ENCODE measurements around the gene LOXL3. TPM values are rescaled to one million over a fixed set of nuclear protein-coding genes. Genes with fewer than 3 reads are reported as not detected.

LOXL3 gene
- total RNA-seq, 5 donors from 2014 or later (not counting 1 experiment from before 2014, with no cell fraction given) = 0.10 to 0.47 (median 0.38) TPM; not detected in 1

GRCh38 chr2:74499267-74499939 is 54.3 kb downstream of the LOXL3 start, which contains the start of gene LBX2:
Gene LBX2 (minus strand): TSS chr2:74499603. CDS start chr2:74499537, 66 bp downstream.
- H3K9me3 ChIP-seq = no peaks in the 10 kb centered on the region
- Mint-ChIP-seq H3K9me3 (no peaks in the 10 kb centered on the region), H3K27me3 (peaks cover 44 to 63% of the 10 kb centered on the region in 2 donors), H3K4me3 (peak within 1 kb of the TSS; percentile 76 to 82 (median 81)), H3K27ac (peak within 1 kb of the TSS in 1 of 2 donors; percentile 52), H3K4me1 (peaks cover 31 to 51% (median 46%) of the 10 kb centered on the region in 3 donors), H3K36me3 (peaks cover 5% of the 10 kb centered on the region)
- ATAC-seq (replicated peaks in 1 of 4) = peak in 2 of 4 experiments; percentile 22 to 40
- peaks cover 23 to 71% of the 10 kb centered on the region in 2 experiments for H3K27me3 ChIP-seq (replicated peaks in 1 of 2; ENCODE audit: control insufficient read depth in 2 of 2, extremely low read depth in 1 of 2, insufficient read depth in 2 of 2, low read length in 1 of 2)
- peaks cover 6 to 54% of the 10 kb centered on the region in 2 experiments for H3K4me1 ChIP-seq (ENCODE audit: control insufficient read depth in 1 of 2, extremely low read depth in 1 of 2, insufficient read depth in 2 of 2, low read length in 2 of 2)
- H3K27ac ChIP-seq (ENCODE audit: low read length) = no peak within 1 kb of the TSS
- 12% methylated on average over 56 of the region's 65 CpGs for WGBS (ENCODE audit: insufficient coverage)
- H3K4me3 ChIP-seq (ENCODE audit: control insufficient read depth in 1 of 2, extremely low read depth in 1 of 2, low read length in 1 of 2) = peak within 1 kb of the TSS; percentile 48 to 61
- CTCF ChIA-PET = interaction anchor here (1.0 to 1.4 kb wide), 2 partner anchors 88 to 671 kb away, joined by 3 read pairs; no protein-coding TSS in a partner anchor
- H3K36me3 ChIP-seq (ENCODE audit: control insufficient read depth in 2 of 2, extremely low read depth in 1 of 2, insufficient read depth in 1 of 2, low read length in 1 of 2) = no peaks in the 10 kb centered on the region
- DNase-seq = peak in 2 of 35 experiments; percentile 22 to 38
- POLR2A ChIA-PET = interaction anchor here in 1 of 2 donors (0.6 kb wide), 1 partner anchor 25 kb away, joined by 3 read pairs; no protein-coding TSS in a partner anchor

- ATAC-seq (replicated peaks in 1 of 4) = peak; percentile 23 to 41 (median 30)
- peak overlapping the region; percentile 76 to 82 (median 81) for H3K4me3 Mint-ChIP-seq
- peaks cover 25 to 44% (median 40%) of the 10 kb centered on the region in 3 donors for H3K4me1 Mint-ChIP-seq
- H3K4me3 ChIP-seq (ENCODE audit: control insufficient read depth in 1 of 2, extremely low read depth in 1 of 2, low read length in 1 of 2) = peak overlapping the region; percentile 48 to 61
- H3K27ac Mint-ChIP-seq = peak overlapping the region in 1 of 2 donors; percentile 52
- peaks cover 17 to 64% of the 10 kb centered on the region in 2 experiments for H3K27me3 ChIP-seq (replicated peaks in 1 of 2; ENCODE audit: control insufficient read depth in 2 of 2, extremely low read depth in 1 of 2, insufficient read depth in 2 of 2, low read length in 1 of 2)
- peaks cover 0 to 4% of the 10 kb centered on the region in 2 donors for H3K36me3 ChIP-seq (ENCODE audit: control insufficient read depth in 2 of 2, extremely low read depth in 1 of 2, insufficient read depth in 1 of 2, low read length in 1 of 2)
- peaks cover 39 to 56% of the 10 kb centered on the region in 2 donors for H3K27me3 Mint-ChIP-seq
- H3K9me3 Mint-ChIP-seq = no peaks in the 10 kb centered on the region
- peak in 2 of 35 experiments; percentile 15 to 27 for DNase-seq
- peaks cover 6 to 48% of the 10 kb centered on the region in 2 experiments for H3K4me1 ChIP-seq (ENCODE audit: control insufficient read depth in 1 of 2, extremely low read depth in 1 of 2, insufficient read depth in 2 of 2, low read length in 2 of 2)
- no peaks in the 10 kb centered on the region for H3K9me3 ChIP-seq
- no peak overlapping the region for H3K27ac ChIP-seq (ENCODE audit: low read length)
- POLR2A ChIA-PET = interaction anchor here in 1 of 2 donors (0.6 kb wide), 1 partner anchor 25 kb away, joined by 3 read pairs; no protein-coding TSS in a partner anchor
- H3K36me3 Mint-ChIP-seq = peaks cover 7% of the 10 kb centered on the region
- WGBS (ENCODE audit: insufficient coverage) = 2% methylated on average over 39 of the region's 41 CpGs
- CTCF ChIA-PET = interaction anchor here in 1 of 2 donors (0.6 kb wide), 1 partner anchor 519 kb away, joined by 3 read pairs; no protein-coding TSS in a partner anchor
Observed at GRCh38 chr2:74498500-74499266, 55.1 kb downstream of the LOXL3 start.

GRCh38 chr2:74497777-74498499 is 55.8 kb downstream of the LOXL3 start:
- DNase-seq (peak in 1 of 35 experiments; percentile 54), ATAC-seq (replicated peaks in 1 of 4) (peak in 3 of 4 experiments; percentile 38 to 62 (median 43))
- H3K9me3 ChIP-seq = no peaks in the 10 kb centered on the region
- peak overlapping the region; percentile 48 to 64 for H3K4me3 ChIP-seq (ENCODE audit: control insufficient read depth in 1 of 2, extremely low read depth in 1 of 2, low read length in 1 of 2)
- 7% methylated on average over 59 of the region's 61 CpGs for whole genome bisulfite sequencing (ENCODE audit: insufficient coverage)
- H3K36me3 Mint-ChIP-seq = peaks cover 12% of the 10 kb centered on the region
- peaks cover 16 to 56% of the 10 kb centered on the region in 2 experiments for H3K27me3 ChIP-seq (replicated peaks in 1 of 2; ENCODE audit: control insufficient read depth in 2 of 2, extremely low read depth in 1 of 2, insufficient read depth in 2 of 2, low read length in 1 of 2)
- CTCF ChIA-PET = interaction anchor here in 1 of 2 donors (0.6 kb wide), 1 partner anchor 518 kb away, joined by 3 read pairs; no protein-coding TSS in a partner anchor
- no peaks in the 10 kb centered on the region for H3K9me3 Mint-ChIP-seq
- H3K36me3 ChIP-seq (ENCODE audit: control insufficient read depth in 2 of 2, extremely low read depth in 1 of 2, insufficient read depth in 1 of 2, low read length in 1 of 2) = peaks cover 2 to 12% of the 10 kb centered on the region in 2 donors
- peaks cover 25 to 38% (median 32%) of the 10 kb centered on the region in 3 donors for H3K4me1 Mint-ChIP-seq
- H3K4me1 ChIP-seq (ENCODE audit: control insufficient read depth in 1 of 2, extremely low read depth in 1 of 2, insufficient read depth in 2 of 2, low read length in 2 of 2) = peaks cover 6 to 40% of the 10 kb centered on the region in 2 experiments
- POLR2A ChIA-PET = no interaction called here
- no peak overlapping the region for H3K27ac ChIP-seq (ENCODE audit: low read length)
- H3K27me3 Mint-ChIP-seq = peaks cover 39 to 49% of the 10 kb centered on the region in 2 donors
- peak overlapping the region; percentile 76 to 82 (median 81) for H3K4me3 Mint-ChIP-seq
- peak overlapping the region in 1 of 2 donors; percentile 52 for H3K27ac Mint-ChIP-seq

GRCh38 chr2:74496997-74497776 is 56.6 kb downstream of the LOXL3 start:
- no peaks in the 10 kb centered on the region for H3K9me3 Mint-ChIP-seq
- H3K36me3 ChIP-seq (ENCODE audit: control insufficient read depth in 2 of 2, extremely low read depth in 1 of 2, insufficient read depth in 1 of 2, low read length in 1 of 2) = peaks cover 9 to 19% of the 10 kb centered on the region in 2 donors
- H3K9me3 ChIP-seq = no peaks in the 10 kb centered on the region
- ATAC-seq (replicated peaks in 1 of 4) = no peak
- 84% methylated on average over 13 of the region's 19 CpGs for WGBS (ENCODE audit: insufficient coverage)
- POLR2A ChIA-PET = no interaction called here
- peaks cover 14 to 49% of the 10 kb centered on the region in 2 experiments for H3K27me3 ChIP-seq (replicated peaks in 1 of 2; ENCODE audit: control insufficient read depth in 2 of 2, extremely low read depth in 1 of 2, insufficient read depth in 2 of 2, low read length in 1 of 2)
- H3K27ac ChIP-seq (ENCODE audit: low read length) = no peak overlapping the region
- CTCF ChIA-PET = no interaction called here
- peaks cover 33 to 43% of the 10 kb centered on the region in 2 donors for H3K27me3 Mint-ChIP-seq
- H3K4me1 ChIP-seq (ENCODE audit: control insufficient read depth in 1 of 2, extremely low read depth in 1 of 2, insufficient read depth in 2 of 2, low read length in 2 of 2) = peaks cover 6 to 33% of the 10 kb centered on the region in 2 experiments
- no peak for DNase-seq
- H3K4me1 Mint-ChIP-seq = peaks cover 25 to 31% (median 27%) of the 10 kb centered on the region in 3 donors
- H3K27ac Mint-ChIP-seq = peak overlapping the region in 1 of 2 donors; percentile 11
- H3K4me3 ChIP-seq (ENCODE audit: control insufficient read depth in 1 of 2, extremely low read depth in 1 of 2, low read length in 1 of 2) = peak overlapping the region; percentile 48 to 64
- peak overlapping the region; percentile 76 to 82 (median 81) for H3K4me3 Mint-ChIP-seq
- H3K36me3 Mint-ChIP-seq = peaks cover 19% of the 10 kb centered on the region

GRCh38 chr2:74495440-74495839 is 58.3 kb downstream of the LOXL3 start:
- H3K36me3 Mint-ChIP-seq = peaks cover 32% of the 10 kb centered on the region
- Histone ChIP-seq H3K9me3 (no peaks in the 10 kb centered on the region), H3K27me3 (replicated peaks in 1 of 2; ENCODE audit: control insufficient read depth in 2 of 2, extremely low read depth in 1 of 2, insufficient read depth in 2 of 2, low read length in 1 of 2) (peaks cover 5 to 31% of the 10 kb centered on the region in 2 experiments), H3K27ac (ENCODE audit: low read length) (no peak overlapping the region), H3K4me3 (ENCODE audit: control insufficient read depth in 1 of 2, extremely low read depth in 1 of 2, low read length in 1 of 2) (no peak overlapping the region), H3K36me3 (ENCODE audit: control insufficient read depth in 2 of 2, extremely low read depth in 1 of 2, insufficient read depth in 1 of 2, low read length in 1 of 2) (peaks cover 22 to 37% of the 10 kb centered on the region in 2 donors), H3K4me1 (ENCODE audit: control insufficient read depth in 1 of 2, extremely low read depth in 1 of 2, insufficient read depth in 2 of 2, low read length in 2 of 2) (peaks cover 6 to 29% of the 10 kb centered on the region in 2 experiments)
- POLR2A ChIA-PET = no interaction called here
- H3K27me3 Mint-ChIP-seq = peaks cover 19 to 26% of the 10 kb centered on the region in 2 donors
- H3K9me3 Mint-ChIP-seq = no peaks in the 10 kb centered on the region
- no peak overlapping the region for H3K27ac Mint-ChIP-seq
- H3K4me1 Mint-ChIP-seq = peaks cover 19 to 25% (median 24%) of the 10 kb centered on the region in 3 donors
- CTCF ChIA-PET = no interaction called here
- no peak overlapping the region for H3K4me3 Mint-ChIP-seq
- ATAC-seq (replicated peaks in 1 of 4) = no peak
- DNase-seq = no peak
- WGBS (ENCODE audit: insufficient coverage) = no CpG with 5 or more reads among the region's 1 CpG
